ENCODE data around the gene DKK2.

DKK2 gene

DNA sequence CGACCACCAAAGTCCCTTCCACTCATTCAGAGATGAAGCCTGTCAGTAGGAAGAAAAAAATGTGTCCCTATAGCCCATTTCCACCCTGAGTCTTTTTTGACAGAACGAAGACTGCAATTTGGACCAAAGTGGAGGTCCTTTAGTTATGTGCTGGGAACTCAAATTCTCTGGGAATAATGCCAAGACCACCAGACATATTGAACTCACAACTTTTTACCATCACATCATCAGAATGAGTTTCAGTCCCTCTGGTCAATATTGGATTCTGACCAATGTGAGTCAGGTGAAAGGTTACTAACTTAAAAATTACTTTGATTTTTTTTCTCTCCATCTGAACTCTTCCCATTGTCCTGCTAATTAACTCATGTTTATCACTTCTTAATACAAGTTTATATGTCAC is 128.9 kb downstream of the DKK2 start:
- DNase-seq = no peak

- DNase-seq = no peak
Measured at GRCh38 chr4:106906728-106907127, 129.4 kb downstream of the DKK2 start.

GRCh38 chr4:106898621-106899230 is 137.4 kb downstream of the DKK2 start:
- no peak for DNase-seq

DNA sequence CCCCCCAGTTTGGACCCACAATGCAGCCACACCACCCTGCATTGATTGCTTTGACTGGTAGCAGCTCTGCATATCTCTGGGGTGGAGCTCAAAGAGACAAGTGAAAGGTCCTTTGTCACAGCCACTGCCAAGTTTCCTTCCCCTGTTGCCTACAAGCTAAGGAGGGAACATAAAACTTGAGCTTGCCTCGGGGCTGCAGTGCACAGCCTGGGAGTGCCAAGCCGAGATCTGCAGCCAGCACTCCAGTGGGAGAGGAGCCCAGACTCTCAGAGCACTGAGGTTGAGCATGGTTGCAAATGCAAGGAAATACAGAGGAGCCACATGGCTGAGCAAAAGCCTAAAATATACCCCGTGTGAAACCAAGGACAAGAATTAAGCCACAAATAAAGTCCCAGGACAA is 142.2 kb downstream of the DKK2 start:
- no peak for DNase-seq

- no peak for DNase-seq
Measured at GRCh38 chr4:106893395-106893881, 142.7 kb downstream of the DKK2 start.

DNA sequence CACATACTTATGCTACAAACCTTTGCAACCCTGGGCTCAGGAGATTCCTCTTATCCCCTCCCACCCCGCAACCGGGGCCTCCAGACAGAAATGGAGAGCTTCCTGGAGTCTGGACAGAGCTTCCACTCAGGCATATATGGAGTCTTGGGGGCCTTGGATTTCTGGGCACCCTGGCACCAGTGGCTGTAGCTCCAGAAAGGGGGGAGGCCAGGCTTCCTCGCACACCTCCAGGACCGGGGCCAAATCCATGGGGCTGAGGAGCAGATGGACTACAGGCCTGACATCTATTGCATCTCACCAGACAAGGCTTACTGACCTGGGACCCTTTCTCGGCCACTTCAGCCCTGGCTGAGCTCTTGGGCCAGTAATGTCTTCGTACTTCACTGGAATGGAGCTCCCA is 143.3 kb downstream of the DKK2 start:
- no peak for DNase-seq

- DNase-seq = no peak
Measured at GRCh38 chr4:106875340-106875739, 160.8 kb downstream of the DKK2 start.
